ENCODE measurements around the gene CACNG4.

CACNG4 gene

GRCh38 chr17:66963909-66964771 lies at the start of gene CACNG4:
CACNG4 (plus strand) TSS chr17:66964707; CDS start chr17:66964912, 205 bp downstream.
- DNase-seq (ENCODE audit: low spot score) (no peak), FAIRE-seq (no peak)

- FAIRE-seq (no peak), DNase-seq (ENCODE audit: low spot score) (peak; percentile 31)
Observed at GRCh38 chr17:66915204-66915611, 49.3 kb upstream of the CACNG4 start.

DNA sequence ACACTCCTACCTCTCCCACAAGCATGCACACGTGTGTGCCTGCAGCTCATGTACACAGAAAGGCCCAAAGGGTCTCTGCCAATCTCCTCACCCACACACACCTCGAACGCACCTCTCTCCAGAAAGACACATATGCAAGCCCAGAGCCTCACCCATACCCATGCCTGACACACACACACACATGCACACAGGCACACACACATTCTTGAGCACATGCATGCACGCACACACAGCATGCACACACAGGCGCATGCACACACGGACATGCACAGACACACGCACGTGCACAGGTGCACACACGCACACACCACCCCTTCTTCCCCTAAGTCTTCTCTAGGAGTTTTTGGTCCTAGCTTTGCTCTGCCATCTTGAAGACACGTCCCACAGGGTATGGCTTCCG lies 48.7 kb upstream of the CACNG4 start:
- no peak for DNase-seq (ENCODE audit: low spot score)
- FAIRE-seq: no peak

DNA sequence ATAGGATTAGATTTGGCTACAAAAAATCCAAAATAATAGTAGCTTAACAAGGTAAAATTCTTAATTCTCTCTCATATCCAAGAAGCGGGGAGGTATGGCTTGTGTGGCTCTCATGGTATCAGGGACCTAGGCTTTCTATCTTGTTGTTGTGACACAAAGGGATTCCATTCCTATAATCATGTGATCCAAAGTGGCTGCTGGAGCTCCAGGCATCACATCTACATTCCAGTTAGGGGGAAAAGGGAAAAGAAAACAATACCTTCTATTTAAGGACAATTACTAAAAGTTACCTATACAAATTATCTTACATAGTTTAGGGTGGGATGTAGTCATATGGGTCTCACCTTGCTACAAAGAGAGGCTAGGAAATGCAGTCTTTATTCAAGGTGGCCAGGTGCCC lies 47.6 kb upstream of the CACNG4 start:
- FAIRE-seq (no peak), DNase-seq (ENCODE audit: low spot score) (no peak)

DNA sequence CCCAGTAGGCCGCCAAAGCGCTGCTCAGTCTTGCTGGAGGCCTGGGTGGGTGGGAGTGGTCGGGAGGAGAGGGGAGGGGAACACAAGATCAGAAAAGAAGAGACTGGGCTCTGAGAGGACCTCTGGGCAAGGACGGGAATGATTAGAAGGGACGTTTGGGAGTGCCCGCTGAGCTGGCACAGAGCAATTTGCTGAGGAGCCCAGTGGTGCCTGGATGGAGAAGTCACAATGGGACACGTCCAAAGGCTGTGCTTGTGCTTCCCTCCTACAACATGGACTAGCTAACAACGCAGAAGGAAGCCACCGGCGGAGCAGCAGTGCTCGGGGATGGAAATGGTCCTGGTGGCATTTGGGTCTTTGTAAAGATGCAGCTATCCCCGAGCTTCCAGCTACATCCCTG lies 45.6 kb upstream of the CACNG4 start:
- FAIRE-seq: no peak
- DNase-seq (ENCODE audit: low spot score): no peak

DNA sequence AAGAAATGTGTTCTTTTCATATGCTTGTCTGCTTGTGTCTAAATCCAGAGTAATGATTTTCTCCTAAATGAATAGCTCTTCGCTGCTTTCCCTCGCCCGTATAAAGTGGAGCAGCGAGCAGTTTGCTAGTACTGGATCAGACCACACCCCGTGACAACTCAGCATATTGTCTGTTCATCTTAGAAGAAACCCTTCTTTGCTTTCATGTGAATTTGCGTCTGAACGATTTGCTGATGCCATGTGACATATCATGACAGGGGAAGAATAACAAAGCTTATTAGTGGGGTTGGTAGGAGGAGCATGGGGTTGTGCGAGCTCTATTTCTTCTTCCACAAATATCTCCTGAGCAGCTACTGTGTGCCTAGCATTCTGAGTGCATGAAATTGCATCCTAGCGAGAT lies 44.1 kb upstream of the CACNG4 start:
- no peak for DNase-seq (ENCODE audit: low spot score)
- FAIRE-seq: no peak

DNA sequence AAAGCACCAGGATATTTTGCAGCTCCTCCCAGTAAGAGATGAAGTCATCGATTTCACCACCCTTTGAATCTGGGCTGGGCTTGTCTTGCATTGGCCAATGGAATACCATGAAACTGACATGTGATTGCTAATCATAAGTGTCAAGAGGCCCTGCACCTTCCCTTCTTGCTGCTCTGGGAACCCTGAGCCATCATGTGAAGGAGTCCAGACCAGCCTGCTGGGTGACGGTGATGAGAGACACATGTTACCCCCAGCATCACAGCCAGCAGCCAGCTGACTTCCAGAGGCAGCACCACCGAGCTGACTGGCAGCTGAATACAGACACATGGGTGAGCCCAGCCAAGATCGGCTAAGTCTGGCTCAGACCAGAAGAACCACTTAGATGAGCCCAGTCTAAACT lies 43.6 kb upstream of the CACNG4 start:
- FAIRE-seq: no peak
- no peak for DNase-seq (ENCODE audit: low spot score)

DNA sequence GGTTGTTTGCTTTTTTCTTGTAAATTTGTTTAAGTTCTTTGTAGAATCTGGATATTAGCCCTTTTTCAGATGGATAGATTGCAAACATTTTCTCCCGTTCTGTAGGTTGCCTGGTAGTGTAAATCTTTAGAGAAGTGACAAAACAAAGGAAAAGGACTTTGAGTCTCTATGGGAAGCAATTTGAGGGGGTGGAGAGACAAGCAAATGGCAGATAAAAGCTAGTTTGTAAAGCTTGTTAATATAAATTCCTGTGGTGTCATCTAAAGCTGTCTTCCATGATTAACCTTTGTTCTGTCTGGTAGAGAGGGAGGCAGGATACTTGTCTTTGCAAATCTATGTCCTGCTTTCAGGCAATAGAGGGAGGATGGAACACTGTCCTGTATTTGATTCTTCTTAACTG lies 40.6 kb upstream of the CACNG4 start:
- FAIRE-seq: no peak
- no peak for DNase-seq (ENCODE audit: low spot score)

DNA sequence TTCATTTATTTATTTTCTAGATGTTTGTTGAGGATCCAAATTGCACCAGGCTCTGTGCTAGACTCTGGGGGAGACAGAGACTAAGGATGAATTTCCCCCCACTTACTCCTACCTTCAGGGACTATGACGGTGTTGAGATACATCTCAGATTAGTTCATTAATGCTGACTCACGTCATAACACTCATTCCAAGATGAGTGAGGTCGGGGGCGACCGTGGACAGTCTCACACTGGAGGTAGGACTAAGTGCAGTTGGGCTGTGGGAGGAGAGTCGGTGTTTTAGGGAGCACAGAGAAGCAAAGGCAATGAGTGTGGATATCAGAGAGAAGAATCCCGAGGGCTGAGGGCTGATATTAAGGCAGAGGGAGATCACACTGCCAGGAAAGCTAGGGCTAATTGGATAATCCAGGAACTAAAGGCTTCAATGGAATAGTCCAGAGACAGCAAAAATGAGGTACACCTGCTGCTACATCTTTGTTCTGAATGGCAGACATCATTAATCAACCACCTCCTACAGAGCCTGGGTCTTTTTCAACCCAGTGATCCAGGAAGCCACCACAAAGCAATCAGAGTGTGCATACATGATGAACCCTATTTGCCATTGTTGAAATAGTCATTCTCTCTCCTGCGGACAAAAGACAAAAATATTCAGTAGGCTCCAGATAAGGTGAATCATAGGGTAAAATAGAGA lies 38.6 kb upstream of the CACNG4 start:
- FAIRE-seq: no peak

GRCh38 chr17:66928949-66929348 lies 35.6 kb upstream of the CACNG4 start:
- DNase-seq (ENCODE audit: low spot score): no peak
- FAIRE-seq: no peak

More for the DNA sequence above, 38.6 kb upstream of the CACNG4 start:
- DNase-seq (ENCODE audit: low spot score): no peak

GRCh38 chr17:66929591-66929990 lies 34.9 kb upstream of the CACNG4 start:
- FAIRE-seq (no peak), DNase-seq (ENCODE audit: low spot score) (no peak)

DNA sequence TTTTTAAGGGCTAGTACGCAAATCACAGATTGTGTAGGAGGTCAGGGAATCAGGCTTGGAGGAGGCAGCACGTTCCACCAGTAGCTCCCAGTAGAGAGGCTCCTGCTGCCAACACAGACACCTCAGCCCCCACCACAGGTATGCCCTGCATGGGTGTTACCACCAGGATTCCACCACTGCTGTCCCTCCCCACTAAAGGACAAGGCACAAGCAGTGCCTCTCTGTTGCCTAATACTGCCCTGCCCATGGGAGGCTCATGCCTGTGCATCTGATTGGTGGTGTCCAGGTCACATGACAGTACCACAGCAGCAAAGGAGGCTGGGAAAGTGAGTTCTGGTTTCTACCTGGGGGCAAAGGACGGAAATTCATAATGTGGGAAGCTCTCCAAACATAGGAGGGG lies 33.6 kb upstream of the CACNG4 start:
- FAIRE-seq: no peak
- DNase-seq (ENCODE audit: low spot score): no peak

DNA sequence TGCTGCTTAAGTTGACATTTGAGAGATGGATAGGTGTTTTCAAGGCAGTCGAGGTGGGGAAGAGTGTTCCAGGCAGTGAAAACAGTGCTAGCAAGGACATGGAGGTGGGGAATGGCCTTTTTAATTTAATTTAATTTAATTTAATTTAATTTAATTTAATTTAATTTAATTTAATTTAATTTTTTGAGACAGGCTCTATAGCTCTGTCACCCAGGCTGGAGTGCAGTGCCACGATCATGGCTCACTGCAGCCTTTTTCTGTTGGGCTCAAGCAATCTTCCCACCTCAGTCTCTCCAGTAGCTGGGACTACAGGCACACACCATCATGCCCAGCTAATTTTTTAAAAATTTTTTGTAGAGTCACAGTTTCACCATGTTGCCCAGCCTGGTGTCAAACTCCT lies 32.2 kb upstream of the CACNG4 start:
- FAIRE-seq (no peak), DNase-seq (ENCODE audit: low spot score) (no peak)

DNA sequence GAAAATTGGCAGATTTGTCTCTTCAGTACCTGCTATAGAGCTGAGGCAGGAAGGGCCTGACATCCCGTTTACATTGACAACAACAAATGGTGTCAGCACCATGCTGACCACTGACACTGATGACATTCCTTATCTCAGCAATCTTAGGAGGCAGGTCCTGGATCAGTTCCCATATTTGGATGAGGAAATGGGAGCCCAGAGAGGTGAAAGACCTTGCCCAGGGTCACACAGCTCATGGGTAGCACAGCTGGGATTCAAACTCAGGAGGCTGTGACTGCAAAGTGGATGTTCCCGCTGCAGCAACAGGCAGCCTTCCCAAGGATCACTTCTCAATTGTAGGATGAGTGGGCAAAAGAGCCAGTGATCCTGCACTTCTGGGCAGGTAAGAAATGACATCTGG lies 30.5 kb upstream of the CACNG4 start:
- no peak for FAIRE-seq
- DNase-seq (ENCODE audit: low spot score): no peak

GRCh38 chr17:66935717-66936116 lies 28.8 kb upstream of the CACNG4 start:
- no peak for FAIRE-seq
- no peak for DNase-seq (ENCODE audit: low spot score)

- DNase-seq (ENCODE audit: low spot score): no peak
- no peak for FAIRE-seq
Observed at GRCh38 chr17:66938656-66939055, 25.9 kb upstream of the CACNG4 start.

GRCh38 chr17:66939461-66940114 lies 24.9 kb upstream of the CACNG4 start:
- FAIRE-seq: no peak
- no peak for DNase-seq (ENCODE audit: low spot score)

DNA sequence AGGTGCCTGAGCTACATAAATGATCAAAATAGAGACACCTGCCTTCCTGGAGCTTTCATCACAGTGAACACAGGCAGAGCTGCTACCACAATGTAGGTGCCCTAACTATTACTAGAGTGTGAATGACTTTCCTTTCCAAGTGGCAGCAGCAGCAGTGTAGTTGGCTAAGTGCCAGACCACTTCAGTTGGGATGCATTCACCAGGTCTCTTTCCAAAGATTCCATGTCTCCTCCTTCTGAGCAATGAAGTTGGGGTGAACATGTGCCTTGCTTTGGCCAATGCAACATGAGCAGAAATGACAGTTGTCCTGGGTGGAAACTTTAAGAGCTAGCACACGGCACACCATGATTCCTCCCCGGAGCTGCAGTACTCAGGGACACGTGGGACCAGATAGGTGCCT lies 23.3 kb upstream of the CACNG4 start:
- FAIRE-seq: no peak
- no peak for DNase-seq (ENCODE audit: low spot score)

DNA sequence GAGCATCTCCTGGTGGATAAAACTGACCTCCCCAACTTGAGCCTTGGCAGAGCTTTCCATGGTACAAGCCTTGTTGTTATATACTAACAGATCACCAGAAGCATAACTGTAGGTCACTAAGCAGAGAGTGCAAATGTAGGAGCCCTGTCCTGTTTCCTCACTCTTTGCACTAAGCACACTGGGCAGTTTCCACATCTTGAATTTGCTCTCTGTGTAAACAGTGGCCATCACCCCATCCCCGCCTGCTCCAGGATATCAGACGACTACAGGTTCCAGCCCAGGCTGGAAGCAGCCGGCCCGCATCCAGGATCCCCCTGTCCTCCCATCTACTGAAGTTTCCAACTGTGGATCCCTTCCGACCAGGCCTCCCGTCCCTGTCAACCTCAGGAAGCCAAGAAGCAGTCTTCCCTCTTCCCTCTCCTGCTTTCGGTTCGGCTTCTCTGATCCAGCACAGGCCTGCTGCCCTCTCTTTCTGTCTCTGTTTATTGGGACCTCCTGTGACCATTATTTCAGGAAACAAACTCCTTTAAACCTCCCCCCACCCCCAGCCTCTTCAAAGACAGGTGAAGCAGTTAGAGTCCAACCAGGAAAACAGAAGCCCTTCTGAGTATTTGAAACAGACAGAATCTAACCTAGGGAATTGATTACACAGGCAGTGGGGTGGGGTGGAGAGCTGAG lies 22.6 kb upstream of the CACNG4 start:
- no peak for FAIRE-seq
- no peak for DNase-seq (ENCODE audit: low spot score)

DNA sequence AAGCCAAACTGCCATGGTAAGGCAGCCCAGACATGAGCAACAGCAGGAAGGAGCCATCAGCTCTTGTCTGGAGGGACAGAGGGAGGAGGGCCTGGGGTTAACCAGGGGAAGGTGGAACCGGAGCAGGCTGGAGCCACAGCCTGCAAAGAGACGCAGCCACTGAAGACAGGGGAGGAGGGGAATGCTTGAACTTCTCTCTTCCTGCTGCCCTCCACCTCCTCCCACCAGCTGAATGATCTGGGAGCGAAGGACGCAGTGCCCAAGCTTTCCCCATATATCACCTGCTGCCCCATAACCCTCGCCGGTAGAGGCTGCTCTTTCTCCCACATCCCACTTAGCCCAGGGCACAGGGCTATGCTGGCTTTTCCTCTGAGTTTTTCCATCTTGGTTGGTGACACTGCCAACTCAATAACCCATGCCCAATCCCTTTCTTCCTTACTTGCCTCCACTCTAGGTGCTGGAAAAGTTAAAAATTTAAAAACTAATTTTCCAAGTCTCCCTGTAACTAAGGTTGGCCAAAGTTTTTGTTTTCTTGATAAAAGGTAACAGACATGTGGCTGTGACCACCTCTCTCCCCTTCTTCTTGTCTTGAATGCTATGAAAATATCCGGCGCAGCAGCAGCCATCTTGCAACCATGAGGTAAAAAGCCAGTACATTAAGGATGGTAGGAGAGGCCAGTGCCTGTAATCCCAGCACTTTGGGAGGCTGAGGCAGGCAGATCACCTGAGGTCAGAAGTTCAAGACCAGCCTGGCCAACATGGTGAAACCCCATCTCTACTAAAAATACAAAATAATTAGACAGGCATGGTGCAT lies 21.8 kb upstream of the CACNG4 start:
- no peak for FAIRE-seq
- no peak for DNase-seq (ENCODE audit: low spot score)

GRCh38 chr17:66943484-66943883 lies 21.0 kb upstream of the CACNG4 start:
- FAIRE-seq: no peak
- no peak for DNase-seq (ENCODE audit: low spot score)
